Neural cell (in vitro differentiated cells): ENCODE measurements around the gene MR1.

Experiments
- EP300 ChIP-seq: fragments of 450-650 bp; conservative IDR thresholded peaks from 2 replicates; pipeline ENCODE4 v1.6.1; 2014; ENCODE audit warnings: antibody characterized with exemption, mild to moderate bottlenecking, moderate library complexity; ENCODE audit not compliant: poor library complexity, severe bottlenecking
- EZH2 ChIP-seq: fragments of 200-600, 300-800 bp; shearing (Covaris generic), sonication (generic); IDR thresholded peaks from 2 replicates; pipeline ENCODE4 v1.6.1; 2014; ENCODE audit warnings: antibody characterized with exemption, low read length, borderline replicate concordance, mild to moderate bottlenecking; ENCODE audit not compliant: insufficient read depth, poor library complexity, severe bottlenecking
- MXI1 ChIP-seq: fragments of 450-650 bp; conservative IDR thresholded peaks from 2 replicates; pipeline ENCODE4 v1.6.1; 2014; ENCODE audit warnings: antibody characterized with exemption, mild to moderate bottlenecking; ENCODE audit not compliant: poor library complexity, severe bottlenecking
- POLR2AphosphoS5 ChIP-seq: IDR thresholded peaks from 2 replicates; pipeline ENCODE4 v1.6.1; 2012
- RAD21 ChIP-seq: fragments of 450-650 bp; conservative IDR thresholded peaks from 2 replicates; pipeline ENCODE4 v1.6.1; 2014; ENCODE audit warnings: antibody characterized with exemption, mild to moderate bottlenecking, moderate library complexity
- SMC3 ChIP-seq: fragments of 450-650 bp; conservative IDR thresholded peaks from 2 replicates; pipeline ENCODE4 v1.6.1; 2014; ENCODE audit warnings: antibody characterized with exemption, mild to moderate bottlenecking, moderate library complexity; ENCODE audit not compliant: poor library complexity
- TAF1 ChIP-seq: IDR thresholded peaks from 2 replicates; pipeline ENCODE4 v1.6.1; 2012; ENCODE audit warnings: low read depth
- TF ChIP-seq, protein P1 (sequence below): fragments of 450-650 bp; IDR thresholded peaks from 2 replicates; pipeline ENCODE4 v1.5.1; 2014; ENCODE audit warnings: antibody characterized with exemption, mild to moderate bottlenecking, moderate library complexity; ENCODE audit not compliant: poor library complexity, severe bottlenecking
- TF ChIP-seq, protein P2 (sequence below): IDR thresholded peaks from 2 replicates; pipeline ENCODE4 v1.6.1; 2012; ENCODE audit warnings: borderline replicate concordance

DNA sequence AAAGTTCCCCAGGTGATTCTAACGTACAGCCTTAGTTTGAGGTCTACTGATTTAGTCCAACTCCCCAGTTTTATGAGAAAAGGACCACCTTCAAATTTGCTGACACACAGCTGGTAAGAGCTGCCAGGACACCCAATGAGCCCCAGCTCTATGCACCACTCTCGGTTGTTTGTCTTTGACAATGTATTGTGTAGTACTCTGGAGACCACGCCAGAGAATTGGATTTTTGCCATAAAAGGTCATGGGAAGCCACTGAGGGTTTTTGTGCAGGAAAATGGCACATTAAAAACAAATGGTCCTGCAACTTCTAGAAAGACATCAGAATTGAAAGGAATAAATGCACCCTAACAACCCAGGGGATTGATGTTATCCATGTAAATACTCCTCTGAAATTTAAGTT, 47.6 kb downstream of the MR1 start:
- TF ChIP-seq, protein P1, sequence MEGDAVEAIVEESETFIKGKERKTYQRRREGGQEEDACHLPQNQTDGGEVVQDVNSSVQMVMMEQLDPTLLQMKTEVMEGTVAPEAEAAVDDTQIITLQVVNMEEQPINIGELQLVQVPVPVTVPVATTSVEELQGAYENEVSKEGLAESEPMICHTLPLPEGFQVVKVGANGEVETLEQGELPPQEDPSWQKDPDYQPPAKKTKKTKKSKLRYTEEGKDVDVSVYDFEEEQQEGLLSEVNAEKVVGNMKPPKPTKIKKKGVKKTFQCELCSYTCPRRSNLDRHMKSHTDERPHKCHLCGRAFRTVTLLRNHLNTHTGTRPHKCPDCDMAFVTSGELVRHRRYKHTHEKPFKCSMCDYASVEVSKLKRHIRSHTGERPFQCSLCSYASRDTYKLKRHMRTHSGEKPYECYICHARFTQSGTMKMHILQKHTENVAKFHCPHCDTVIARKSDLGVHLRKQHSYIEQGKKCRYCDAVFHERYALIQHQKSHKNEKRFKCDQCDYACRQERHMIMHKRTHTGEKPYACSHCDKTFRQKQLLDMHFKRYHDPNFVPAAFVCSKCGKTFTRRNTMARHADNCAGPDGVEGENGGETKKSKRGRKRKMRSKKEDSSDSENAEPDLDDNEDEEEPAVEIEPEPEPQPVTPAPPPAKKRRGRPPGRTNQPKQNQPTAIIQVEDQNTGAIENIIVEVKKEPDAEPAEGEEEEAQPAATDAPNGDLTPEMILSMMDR = no peak
- TF ChIP-seq EZH2 (no peak), SMC3 (no peak), EP300 (no peak), POLR2AphosphoS5 (no peak), RAD21 (no peak), MXI1 (no peak), TAF1 (no peak)
- TF ChIP-seq, protein P2, sequence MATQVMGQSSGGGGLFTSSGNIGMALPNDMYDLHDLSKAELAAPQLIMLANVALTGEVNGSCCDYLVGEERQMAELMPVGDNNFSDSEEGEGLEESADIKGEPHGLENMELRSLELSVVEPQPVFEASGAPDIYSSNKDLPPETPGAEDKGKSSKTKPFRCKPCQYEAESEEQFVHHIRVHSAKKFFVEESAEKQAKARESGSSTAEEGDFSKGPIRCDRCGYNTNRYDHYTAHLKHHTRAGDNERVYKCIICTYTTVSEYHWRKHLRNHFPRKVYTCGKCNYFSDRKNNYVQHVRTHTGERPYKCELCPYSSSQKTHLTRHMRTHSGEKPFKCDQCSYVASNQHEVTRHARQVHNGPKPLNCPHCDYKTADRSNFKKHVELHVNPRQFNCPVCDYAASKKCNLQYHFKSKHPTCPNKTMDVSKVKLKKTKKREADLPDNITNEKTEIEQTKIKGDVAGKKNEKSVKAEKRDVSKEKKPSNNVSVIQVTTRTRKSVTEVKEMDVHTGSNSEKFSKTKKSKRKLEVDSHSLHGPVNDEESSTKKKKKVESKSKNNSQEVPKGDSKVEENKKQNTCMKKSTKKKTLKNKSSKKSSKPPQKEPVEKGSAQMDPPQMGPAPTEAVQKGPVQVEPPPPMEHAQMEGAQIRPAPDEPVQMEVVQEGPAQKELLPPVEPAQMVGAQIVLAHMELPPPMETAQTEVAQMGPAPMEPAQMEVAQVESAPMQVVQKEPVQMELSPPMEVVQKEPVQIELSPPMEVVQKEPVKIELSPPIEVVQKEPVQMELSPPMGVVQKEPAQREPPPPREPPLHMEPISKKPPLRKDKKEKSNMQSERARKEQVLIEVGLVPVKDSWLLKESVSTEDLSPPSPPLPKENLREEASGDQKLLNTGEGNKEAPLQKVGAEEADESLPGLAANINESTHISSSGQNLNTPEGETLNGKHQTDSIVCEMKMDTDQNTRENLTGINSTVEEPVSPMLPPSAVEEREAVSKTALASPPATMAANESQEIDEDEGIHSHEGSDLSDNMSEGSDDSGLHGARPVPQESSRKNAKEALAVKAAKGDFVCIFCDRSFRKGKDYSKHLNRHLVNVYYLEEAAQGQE = no peak
